ENCODE results near the gene GUCY1B1. TPM values are rescaled to one million over a fixed set of nuclear protein-coding genes. Genes with fewer than 3 reads are reported as not detected.

The GUCY1B1 gene
- polyA plus RNA-seq (ENCODE audit: insufficient read length in 3 of 3), result 10 to 100 TPM; 77.1 to 80.9 (median 77.3) TPM

GRCh38 chr4:155758481-155759371, at the start of gene GUCY1B1:
Gene GUCY1B1, plus strand, starts transcription at chr4:155759021. Its CDS starts 120 bp downstream, at chr4:155759141.
- DNase-seq (ENCODE audit: low read depth in 3 of 3, low spot score in 2 of 3), result peak; percentile 85 to 89 (median 85)

DNA sequence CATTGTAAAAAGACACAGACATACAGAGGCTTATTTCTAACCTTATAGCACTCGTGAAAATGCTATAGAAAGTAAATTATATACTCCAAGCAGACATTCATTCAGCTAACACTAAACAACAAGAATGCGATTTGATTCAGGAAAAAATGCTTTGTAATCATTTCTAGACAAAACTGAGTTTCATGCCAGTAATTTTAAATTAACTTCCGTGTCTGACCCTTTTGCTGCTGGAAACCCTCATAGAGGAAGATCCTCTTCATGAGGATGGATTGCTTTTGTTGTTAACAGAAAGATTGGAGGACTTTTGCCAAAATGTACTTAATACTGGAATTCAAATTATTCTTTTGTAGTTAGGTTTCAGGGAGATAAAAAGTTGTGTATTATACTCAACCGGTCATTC, 48.9 kb upstream of the GUCY1B1 start:
- DNase-seq (ENCODE audit: low read depth in 3 of 3, low spot score in 2 of 3), result no peak

DNA sequence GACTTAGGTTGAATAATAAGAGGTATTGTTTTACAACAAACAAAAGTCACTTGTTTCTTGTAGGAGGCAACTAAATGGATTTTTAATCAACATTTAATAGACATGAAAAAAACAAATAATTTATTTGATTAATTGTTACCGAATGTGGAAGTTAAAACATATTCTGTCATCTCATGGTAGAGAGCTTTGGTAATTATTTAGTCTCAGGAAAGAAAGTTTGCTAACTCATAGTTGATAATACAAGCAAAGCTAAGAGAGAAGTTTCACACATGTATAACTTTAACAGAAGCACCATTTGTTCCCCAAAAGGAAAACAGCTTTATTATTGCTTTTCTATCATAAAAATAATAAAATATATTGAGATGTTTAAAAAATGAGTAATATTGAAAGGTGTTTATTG, 47.3 kb upstream of the GUCY1B1 start:
- DNase-seq (ENCODE audit: low read depth in 3 of 3, low spot score in 2 of 3), result no peak

DNA sequence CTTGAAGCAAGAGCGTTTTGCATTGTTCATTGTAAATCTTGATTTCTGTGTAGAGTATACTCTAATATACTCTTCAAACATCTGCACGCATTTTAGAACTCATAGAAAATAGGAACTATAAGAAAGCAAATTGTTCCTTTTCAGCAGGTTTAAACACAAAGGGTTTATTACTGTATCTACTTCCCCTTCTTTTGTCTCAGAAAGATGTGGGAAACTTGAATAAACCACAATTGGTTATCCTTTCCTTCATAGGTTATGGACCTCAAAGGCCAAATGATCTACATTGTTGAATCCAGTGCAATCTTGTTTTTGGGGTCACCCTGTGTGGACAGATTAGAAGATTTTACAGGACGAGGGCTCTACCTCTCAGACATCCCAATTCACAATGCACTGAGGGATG, 46.0 kb upstream of the GUCY1B1 start:
- no peak for DNase-seq (ENCODE audit: low read depth in 3 of 3, low spot score in 2 of 3)

DNA sequence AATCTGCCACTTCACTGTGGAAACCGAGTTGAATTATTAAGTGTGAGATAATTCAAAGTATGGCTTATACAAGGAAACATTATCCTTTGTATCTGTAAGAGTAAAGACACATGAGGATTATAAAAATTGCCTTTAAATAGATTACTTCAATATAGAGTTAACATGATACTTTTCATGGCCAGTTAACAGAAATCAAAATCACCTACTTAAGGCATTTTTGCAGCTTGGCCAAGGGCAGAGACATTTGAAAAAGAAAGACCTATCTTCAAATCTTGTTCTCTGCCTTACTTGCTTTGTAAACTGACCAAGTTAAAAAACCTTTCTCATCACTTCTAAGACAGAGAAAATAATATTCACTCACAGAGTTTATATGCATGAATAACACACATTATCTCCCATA, 44.9 kb upstream of the GUCY1B1 start:
- no peak for DNase-seq (ENCODE audit: low read depth in 3 of 3, low spot score in 2 of 3)

DNA sequence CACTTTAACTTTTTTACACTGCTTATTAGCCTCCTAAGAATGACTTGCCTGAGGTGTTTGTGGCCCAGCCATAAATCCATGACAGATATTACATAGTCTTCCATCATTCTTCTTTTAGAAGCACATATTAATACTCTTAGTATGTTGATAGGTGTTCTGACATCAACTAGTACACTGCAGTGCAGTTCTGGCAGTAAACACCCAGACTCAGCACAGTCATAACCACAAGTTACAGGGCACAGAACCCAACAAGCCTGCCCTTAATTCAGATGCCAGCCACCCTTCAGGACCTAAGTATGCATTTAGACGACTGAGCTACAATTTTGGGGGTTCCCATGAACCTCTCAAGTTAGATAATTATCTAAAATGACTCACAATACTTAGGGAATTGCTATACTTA, 36.5 kb upstream of the GUCY1B1 start:
- DNase-seq (ENCODE audit: low read depth in 3 of 3, low spot score in 2 of 3), result no peak

DNA sequence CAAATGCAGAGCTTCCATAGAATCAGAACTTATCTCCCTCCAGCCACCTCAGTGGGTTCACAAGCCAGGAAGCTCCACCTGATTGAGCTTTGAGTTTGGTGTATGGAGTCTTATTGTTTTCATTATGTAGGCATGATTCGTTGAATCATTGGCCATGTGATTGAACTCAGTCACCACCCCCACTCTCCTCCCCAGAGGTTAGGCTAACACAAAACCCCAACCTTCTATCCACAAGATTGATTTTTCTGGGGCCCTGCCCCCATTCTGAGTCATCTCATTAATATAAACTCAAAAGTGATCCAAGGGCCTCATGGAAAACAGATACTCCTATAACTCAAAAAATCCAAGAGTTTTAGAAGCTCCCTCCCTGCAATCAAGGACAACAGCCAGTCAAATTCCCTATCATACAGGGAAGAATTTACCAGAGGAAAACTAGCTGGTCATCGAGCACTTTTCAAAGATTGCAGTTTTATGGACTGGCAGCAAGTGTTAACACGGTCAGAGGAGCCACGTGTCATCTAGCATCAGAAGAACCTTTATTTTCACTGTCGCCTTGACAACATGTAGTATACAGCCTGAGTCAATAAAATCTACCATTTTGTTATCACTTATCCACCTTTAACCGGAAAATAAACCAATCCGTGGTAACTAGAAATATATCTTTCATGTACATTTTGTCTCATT, 35.9 kb upstream of the GUCY1B1 start:
- no peak for DNase-seq (ENCODE audit: low read depth in 3 of 3, low spot score in 2 of 3)

GRCh38 chr4:155724731-155725130, 34.1 kb upstream of the GUCY1B1 start:
- DNase-seq (ENCODE audit: low read depth in 3 of 3, low spot score in 2 of 3), result no peak

DNA sequence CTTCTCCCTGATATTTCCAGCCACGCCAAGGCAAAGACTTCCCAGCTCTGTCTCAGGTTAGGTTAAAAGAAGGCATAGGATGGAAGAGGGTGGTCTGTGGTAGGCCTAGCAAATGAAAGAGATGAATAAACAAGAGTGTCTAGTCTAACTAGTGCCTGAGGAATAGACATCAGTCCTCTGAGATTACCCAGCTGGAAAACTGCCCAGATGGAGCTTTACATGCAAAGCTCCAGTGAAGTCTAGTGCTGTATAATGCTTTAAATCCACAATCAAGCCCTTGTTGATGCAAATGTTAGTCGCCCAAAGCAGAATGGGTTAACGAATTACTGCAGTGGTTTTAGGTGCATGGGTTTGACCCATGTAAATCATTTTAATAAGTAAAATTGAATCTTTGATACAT, 24.8 kb upstream of the GUCY1B1 start:
- no peak for DNase-seq (ENCODE audit: low read depth in 3 of 3, low spot score in 2 of 3)

DNA sequence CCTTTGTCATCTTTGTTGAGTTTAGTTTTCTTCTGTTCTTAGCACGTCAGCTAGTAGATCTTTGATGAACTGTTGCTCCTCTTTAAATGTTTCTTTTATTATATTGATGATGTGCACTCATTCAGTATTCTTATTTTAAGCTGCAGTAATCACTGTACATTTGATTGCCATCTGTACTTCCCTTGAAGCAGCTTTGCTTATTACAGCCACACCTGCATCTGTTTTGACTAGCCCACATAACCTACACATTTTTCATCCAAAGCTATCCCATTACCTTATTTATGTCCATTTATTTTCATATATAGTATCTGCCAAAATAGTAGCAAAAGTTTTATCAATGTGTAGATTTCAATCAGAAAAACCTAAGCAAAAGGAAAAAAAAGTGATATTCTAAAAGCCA, 23.9 kb upstream of the GUCY1B1 start:
- DNase-seq (ENCODE audit: low read depth in 3 of 3, low spot score in 2 of 3), result no peak

GRCh38 chr4:155735496-155735895, 23.3 kb upstream of the GUCY1B1 start:
- no peak for DNase-seq (ENCODE audit: low read depth in 3 of 3, low spot score in 2 of 3)

DNA sequence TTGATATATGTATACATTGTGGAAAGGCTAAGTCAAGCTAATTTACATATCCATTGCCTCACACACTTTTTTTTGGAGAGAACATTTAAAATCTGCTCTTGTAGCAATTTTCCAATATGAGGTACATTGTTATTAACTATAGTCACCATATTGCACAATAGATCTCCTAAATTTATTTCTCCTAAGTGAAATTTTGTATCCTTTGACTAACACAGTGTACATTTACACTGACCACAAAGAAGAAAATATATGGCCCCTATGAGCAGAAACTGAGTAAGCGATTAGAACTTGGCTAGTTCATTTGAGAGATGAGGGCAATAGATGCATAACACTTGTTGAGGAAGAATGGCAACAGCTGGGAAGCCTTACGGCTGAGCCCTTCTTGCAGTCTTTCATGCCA, 20.3 kb upstream of the GUCY1B1 start:
- DNase-seq (ENCODE audit: low read depth in 3 of 3, low spot score in 2 of 3), result no peak

DNA sequence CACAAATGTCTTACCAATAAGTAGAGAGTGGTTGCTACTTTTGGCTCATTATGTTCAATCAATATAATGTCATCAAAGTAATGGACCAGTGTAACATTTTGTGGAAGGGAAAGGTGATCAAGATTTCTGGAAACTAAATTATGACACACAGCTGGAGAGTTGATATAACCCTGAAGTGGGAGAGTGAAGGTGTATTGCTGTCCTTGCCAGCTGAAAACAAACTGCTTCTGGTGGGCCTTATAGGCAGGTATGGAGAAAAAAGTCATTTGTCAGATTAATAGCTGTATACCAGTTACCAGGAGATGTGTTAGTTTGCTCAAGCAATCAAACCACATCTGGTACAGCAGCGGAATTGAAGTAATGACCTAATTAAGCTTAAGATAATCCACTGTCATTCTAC, 17.3 kb upstream of the GUCY1B1 start:
- no peak for DNase-seq (ENCODE audit: low read depth in 3 of 3, low spot score in 2 of 3)

DNA sequence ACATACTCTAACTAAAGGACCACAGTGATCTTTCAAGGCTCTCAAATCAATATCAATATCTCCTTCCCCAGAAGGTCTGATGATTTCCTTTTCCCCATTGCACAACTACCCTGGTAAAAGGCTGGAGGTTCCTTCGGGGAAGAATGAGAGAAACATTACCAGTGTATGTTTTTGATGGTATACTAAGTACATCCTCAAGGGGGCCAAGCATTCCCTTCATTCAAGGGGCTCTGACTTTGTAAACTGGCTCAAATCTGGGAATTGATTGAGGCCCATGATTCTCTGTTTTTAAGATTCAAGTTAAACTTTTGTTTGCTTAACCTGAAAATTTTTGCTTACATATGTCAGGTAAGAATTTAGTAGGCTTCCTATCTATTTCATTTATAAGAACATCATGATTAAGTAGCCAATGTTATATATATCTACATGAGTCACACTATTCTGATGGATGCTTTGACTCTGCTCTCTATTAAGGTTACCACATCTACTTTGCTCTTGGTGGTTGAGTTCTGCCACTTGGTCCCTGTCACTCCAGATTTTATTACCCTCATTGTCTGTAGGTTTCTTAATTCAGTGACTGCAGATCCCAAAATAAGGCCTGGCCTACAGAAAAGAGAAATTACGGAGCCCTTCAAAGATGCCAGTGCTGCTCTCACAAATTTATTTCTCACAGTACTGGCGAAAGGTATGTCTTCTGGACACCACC, 16.4 kb upstream of the GUCY1B1 start:
- no peak for DNase-seq (ENCODE audit: low read depth in 3 of 3, low spot score in 2 of 3)

DNA sequence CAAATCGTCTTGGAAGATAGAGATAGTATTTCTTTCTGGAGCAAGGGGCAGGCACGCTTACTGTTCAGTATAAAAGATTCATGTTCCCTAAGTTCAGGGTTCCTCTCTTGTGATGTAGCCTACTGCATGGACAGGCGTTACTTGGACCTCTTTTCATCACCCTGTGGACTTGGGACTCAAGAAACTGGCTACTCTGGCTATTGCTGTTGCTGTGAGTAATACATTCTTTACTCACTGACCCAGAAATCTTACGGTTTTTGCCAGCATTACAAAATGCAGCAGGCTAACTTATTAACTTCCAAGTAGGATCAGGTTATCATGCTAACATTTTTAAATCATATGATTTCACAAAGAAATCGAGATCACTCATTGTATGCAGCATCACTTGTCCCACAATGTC, 12.8 kb upstream of the GUCY1B1 start:
- DNase-seq (ENCODE audit: low read depth in 3 of 3, low spot score in 2 of 3), result no peak

DNA sequence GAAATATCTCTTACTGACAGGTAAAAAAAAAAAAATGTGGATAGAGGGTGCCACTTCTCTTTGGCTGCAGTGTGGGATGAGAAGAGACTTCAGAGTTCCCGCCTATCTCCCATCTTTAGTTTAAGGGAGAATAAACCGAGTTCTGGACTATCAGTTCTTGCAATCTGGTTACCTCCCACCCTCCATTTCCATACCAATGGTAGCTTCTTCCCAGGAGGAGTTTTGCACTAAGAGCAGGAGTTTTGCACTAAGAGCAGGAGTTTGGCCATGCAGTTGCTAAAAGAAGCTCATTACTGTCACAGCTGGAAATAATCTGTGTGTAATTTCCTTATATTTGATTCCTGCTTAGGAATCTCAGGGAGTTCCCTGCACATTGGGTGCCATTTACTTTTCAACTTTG, 10.8 kb upstream of the GUCY1B1 start:
- DNase-seq (ENCODE audit: low read depth in 3 of 3, low spot score in 2 of 3), result no peak

DNA sequence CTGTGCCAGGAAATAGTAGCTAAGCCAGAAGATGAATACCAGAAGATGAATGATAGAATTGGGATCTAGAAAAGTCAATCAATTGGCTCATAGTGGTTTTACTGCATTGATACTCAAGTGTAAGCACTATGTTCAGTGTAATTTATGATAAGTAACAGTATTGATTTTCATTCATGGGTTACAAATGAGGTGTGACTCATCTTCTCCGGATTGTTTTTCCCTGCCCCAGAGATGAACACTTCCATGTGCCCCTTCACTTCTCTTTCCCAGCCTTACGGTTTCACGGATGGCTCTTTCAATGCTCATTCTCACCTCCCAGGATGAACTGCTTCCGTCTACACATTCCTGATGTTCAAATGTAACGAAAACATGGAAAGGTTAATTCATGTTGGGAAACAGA, 9.8 kb upstream of the GUCY1B1 start:
- no peak for DNase-seq (ENCODE audit: low read depth in 3 of 3, low spot score in 2 of 3)

DNA sequence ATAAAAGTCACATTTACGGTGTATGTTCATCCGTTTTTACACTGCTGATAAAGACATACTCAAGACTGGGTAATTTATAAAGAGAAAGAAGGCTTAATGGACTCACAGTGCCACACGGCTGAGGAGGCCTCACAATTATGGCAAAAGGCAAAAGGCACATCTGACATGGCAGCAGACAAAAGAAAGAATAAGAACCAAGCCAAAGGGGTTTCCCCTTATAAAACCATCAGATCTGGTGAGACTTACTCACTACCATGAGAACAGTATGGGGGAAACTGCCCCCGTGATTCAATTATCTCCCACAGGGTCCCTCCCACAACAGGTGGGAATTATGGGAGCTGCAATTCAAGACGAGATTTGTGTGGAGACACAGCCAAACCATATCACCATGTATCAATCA, 7.3 kb upstream of the GUCY1B1 start:
- no peak for DNase-seq (ENCODE audit: low read depth in 3 of 3, low spot score in 2 of 3)

DNA sequence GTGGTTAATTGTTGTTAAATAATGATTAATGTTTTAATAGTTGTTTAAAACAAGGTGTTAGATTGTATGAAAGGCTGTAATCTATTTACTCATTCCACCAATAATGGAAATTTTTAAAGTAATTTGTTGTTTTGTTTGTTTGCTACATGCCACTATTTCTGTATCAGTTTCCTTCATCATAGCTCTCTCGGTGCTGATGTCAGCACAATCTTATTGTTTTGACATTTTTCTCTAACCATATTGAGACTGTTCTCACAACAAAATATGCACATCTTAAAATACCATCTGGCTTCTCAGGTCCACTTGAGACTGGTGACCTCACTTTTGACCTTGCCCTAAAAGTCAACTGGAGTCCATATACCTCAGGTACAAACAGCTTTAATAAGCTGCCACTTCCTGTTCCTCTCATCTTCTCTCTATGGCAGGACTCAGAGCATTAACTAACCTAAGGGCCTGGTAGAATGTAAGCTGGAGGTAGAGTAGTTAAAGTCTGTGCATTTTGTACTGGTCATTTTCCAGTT, 1.0 kb upstream of the GUCY1B1 start:
- no peak for DNase-seq (ENCODE audit: low read depth in 3 of 3, low spot score in 2 of 3)

DNA sequence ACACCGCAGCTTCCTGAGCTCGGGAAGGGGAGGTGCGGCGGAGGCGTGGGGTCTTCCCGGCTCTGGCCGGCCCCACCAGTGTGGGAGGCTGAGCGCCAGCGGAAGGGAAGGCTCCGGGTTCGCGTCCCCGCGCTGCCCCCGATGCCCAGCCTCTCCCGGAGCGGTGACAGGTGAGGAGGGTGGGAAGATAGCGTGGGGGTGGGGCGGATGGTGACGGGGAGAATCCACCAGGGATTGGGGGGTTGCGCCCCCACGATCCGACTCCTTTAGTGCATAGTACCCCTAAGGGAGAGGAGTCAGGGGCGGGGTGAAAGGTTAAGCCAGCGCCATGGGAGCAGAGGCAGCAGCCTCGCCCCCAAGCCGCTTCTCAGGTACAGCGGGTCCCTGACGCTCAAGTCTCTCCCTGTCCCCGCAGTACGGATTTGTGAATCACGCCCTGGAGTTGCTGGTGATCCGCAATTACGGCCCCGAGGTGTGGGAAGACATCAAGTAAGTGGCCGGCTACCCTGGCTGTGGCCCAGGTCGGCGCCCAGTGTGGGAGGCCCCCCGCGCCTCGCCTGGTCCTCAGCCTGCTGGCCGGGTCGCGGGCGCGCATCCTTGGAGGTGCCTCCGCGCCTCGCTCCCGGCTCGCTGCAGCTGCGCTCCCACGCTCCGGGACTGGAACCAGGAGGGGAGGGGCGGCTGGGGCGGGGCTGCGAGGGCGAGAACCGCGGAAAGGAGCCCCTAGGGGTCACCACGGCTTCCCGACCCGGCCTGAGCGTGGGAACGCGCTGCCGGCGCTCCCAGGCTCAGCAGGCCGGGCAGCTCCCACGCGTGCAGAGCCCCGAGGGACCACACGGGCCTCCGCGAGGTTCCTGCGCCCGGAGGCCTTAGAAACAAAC, 791 bp downstream of the GUCY1B1 start:
- DNase-seq (ENCODE audit: low read depth in 3 of 3, low spot score in 2 of 3), result no peak

Measured in right renal cortex interstitium (tissue), 3 donors.